GM21528 (cell line): ENCODE data around the gene PPP1R12C.

Source experiments
- ATAC-seq: cut with Tn5 transposase; IDR thresholded peaks from one replicate; pipeline ENCODE4 v1.9.1; 2021; ENCODE audit warnings: mild to moderate bottlenecking, moderate library complexity; ENCODE audit not compliant: unreplicated experiment, low FRiP score

Gene PPP1R12C

DNA sequence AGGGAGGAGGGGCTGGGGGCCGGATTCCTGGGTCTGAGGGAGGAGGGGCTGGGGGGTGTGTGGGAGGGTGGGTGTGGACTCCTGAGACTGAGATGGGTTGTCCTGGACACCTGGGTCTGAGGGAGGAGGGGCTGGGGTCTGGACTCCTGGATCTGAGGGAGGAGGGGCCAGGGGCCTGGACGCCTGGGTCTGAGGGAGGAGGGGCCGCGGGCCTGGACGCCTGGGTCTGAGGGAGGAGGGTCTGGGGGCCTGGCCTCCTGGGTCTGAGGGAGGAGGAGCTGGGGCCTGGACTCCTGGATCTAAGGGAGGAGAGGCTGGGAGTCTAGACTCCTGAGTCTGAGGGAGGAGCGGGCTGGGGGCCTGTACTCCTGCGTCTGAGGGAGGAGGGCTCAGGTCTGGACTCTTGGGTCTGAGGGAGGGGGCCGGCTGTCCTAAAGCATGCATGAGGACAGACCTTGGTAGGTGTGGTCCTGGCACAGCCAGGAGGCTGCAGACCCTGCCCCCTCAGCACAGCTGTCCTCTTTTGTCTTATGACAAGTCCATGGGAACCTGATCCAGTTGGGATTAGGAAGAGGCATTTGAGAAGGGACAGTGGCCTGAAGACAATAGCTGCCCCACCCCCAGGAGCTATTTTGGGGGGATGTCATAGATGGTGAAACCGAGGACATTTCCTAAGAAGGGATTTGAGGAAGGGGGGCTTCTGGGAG is 30.3 kb upstream of the PPP1R12C start:
- ATAC-seq = no peak

DNA sequence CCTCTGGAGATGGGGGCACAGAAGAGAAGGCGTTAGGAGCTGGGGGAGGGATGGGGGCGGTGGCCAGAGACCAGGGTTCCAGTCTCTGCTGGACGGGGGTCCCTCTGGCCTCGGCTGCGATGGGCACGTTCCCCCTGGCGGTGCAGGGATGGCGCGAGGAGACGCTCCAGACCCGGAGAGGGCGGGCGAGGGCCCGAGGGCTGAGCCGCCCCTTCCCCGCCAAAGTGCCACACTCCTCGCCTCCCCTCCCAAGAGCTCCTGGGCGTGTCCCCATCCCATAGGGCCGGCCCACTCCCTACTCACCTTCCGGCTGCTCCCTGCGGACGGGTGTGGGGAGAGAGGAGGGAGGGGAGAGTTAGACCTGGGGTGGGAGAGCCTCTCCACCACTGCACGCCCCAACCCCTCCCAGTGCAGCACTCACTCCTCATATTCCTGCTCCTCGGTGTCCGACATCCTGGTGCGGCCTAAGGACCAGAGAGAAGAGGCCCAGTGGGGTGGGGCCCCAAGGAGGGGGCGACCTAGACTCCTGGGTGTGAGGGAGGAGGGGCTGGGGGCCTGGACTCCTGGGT is 29.4 kb upstream of the PPP1R12C start:
- ATAC-seq = no peak

DNA sequence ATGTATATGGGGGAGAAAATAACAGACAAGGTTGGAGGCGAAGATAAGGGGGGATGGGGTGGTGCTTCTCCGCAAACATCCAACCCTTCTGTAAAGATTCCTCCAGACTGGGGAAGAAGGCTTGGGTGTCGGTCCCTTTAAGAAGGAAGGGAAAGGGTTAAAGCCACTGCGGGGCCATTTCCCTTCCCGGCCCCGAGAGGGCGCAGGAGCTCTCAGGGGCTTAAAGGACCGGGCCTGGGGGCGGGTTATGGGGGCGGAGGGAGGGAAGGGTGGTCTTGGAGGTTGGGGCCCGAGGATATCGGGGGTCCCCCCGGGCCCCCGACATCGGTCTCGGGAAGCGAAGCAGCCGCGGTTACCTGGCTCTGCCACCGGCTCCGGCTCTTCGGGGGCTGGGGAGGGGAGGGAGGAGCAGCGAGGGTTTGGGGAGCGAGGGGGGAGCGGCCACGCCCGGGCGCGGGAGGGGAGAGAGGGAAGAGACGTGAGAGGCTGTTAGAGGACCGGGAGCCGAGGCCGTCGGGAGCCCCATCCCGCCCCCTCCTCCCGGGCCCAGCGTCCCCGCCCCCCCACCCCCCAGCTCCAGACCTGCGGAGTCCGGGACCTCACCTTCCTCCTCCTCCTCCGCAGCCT is 28.8 kb upstream of the PPP1R12C start:
- ATAC-seq = no peak

DNA sequence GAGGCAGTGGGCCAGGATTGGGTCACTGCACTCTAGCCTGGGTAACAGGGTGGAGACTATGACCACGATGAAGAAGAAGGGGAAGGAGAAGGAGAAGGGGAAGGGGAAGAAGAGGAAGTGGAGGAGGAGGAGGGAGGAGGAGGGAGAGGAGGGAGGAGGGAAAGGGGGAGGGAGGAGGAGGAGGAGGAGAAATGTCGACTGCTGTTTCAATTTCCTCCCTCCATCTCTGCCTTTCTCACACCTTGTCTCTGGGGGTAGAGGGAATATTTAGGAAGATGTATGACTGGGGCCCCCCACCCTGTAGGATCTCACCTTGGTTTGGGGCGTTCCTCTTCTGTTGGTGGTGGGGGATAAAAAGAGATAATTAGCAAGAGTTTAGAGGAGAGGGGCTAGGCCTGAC is 27.8 kb upstream of the PPP1R12C start:
- no peak for ATAC-seq

DNA sequence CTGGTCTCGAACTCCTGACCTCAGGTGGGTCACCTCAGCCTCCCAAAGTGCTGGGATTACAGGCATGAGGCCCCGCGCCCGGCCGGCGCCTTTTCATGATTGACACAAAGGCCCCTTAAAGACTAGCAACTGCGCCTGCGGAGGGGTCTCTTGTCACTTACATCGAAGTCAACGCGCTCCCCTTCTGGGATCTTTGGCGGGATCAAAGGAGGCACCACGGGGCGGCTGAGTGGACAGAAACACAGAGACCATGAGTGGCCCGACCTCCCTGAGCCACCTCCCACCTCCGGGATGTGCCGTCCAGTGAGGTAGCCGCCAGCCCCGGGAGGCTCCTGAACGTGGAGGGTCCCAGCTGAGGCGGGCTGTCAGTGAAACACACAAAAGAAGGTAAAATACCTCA is 24.3 kb upstream of the PPP1R12C start:
- ATAC-seq = no peak

DNA sequence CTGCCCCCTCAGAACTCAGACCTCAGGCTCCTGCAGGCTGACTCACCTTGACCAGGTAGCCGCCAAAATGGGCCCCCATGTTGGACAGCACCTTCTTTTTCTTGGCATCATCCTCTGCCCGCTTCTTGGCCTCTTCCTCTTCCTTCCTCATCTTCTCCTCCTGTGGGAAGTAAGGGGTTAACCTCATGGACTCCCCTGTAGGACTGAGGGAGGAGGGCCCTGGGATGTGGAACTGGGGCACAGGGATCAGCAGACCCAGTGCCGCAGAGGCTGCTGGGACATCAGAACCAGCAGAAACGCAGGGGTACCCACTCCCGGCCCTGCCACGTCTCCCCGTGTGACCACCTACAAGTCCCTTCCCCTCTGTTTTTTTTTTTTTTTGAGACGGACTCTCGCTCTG is 20.5 kb upstream of the PPP1R12C start:
- no peak for ATAC-seq

DNA sequence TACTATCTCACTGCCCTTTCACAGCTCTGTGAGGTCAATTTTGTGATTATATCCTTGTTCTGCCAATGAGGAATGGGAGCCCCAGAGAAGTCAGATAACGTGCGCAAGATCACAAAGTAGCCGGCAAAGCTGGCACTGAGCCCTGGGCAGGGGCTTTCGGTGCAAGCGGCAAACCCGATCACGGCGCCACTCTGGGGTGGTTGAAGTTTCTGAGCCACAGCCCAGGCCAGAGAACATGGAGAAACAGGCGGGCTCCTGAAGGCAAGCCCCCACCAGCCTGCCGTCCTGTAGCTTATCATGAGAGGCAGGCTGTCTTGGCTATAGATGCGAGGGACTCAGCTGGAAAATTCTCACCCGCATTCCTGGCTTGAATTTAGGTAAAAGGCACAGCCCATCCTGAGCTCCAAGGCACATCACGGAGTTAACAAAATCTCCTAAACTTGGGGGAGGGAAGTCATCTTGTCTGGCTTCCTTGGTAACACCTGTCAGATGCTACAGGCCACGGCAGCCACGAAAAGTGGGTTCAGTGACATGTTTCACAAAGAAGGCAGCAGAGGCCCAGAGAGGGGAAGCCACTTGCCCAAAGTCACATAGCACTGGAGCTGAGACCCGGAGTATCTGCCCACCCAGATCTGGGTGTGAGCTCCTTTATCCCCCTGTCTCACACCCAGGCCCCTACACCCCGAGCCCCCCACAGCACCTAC is 19.1 kb upstream of the PPP1R12C start:
- no peak for ATAC-seq

DNA sequence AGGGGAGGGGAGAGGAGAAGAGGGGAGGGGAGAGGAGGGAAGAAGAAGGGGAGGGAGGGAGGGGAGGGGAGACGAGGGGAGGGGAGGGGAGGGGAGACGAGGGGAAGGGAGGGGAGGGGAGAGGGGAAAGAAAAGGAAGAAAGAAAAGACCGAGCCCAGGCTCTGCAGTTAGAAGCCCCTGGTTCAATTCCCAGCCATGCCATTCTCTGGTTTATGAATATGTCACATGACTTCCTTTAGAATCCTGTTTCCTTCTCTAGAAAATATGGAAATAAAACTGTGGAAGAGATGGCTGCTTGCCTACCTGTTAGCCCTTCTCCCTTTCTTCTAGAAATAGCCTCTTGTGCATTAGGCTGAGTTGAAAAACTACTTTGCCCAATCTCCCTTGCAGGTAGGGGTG is 17.3 kb upstream of the PPP1R12C start:
- ATAC-seq = no peak

DNA sequence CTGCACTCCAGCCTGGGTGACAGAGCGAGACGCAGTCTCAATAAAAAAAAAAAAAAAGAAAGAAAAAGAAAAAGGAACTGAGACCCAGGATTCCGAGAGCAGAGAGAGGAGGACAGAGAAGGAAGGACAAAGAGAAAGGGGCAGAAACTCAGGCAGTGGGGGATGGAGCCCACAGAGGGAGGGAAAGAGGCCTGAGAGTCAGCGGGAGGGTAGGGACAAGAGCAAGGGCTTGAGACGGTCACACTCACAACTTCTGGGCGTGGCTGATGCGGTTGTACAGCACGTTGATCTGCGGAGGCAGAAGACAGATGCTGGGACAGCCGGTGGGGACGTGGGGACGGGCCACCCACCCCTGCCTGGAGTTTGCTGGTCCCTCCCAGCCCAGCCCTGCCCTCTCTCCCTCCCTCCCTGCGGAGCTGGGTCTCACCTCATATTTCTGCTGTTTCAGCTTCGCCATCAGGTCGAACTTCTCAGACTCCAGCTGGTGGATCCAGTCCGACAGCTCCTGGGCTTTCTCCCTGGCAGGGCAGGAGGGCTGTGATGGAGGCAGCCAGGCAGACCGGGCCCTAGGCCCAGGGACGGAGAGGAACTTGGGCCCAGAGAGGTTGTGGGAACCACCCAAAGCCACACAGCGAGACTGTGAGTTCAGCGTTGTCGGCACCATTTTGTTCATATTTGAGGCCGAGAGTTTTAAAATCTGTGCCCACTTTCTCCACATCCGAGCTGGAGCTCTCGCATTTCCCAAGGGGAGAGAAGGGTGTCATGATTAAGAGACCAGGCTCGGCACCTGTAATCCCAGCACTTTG is 16.4 kb upstream of the PPP1R12C start:
- ATAC-seq = no peak

DNA sequence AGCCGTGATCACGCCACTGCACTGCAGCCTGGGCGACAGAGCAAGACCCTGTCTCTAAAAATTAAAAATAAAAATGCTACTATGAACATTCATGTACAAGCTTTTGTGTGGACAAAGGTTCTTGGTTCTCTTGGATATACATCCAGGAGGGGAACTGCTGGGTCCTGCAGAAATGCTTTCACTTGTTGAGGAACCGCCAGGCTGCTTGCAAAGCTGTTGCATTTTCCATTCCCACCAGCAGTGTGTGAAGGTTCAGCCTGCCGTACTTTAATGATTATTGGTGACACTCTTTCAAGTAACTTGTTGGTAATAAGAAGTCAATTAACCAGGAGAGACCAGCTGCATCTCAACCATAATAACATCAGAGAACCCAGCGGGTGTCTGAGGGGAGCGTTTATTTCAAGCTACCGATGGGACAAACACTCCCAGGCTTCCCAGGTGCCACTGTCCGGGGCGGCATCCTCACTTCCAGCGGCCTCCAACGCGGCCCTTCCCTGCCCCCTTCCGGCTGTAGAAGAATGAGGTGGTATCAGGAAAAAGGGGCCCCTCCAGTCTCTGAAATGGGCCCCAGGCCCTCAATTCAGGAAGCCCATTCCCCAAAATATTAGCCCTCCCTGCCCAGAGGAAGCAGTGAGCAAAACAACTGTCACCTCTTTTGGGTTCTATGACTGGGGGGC is 15.2 kb upstream of the PPP1R12C start:
- no peak for ATAC-seq

DNA sequence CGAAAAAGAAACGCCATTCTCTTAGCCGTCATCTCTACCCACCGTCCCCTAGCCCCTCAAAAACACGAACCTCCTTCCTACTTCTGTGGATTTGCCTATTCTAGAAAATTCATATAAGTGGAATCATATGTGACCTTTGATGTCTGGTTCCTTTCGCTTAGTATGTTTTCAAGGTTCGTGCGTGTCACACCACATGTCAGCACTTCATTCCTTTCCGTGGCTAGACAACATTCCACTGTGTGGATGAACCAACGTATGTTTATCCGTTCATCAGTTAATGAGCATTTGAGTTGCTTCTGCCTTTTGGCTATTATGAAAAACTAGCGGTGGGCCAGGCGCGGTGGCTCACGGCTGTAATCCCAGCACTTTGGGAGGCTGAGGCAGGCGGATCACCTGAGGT is 14.0 kb upstream of the PPP1R12C start:
- no peak for ATAC-seq

DNA sequence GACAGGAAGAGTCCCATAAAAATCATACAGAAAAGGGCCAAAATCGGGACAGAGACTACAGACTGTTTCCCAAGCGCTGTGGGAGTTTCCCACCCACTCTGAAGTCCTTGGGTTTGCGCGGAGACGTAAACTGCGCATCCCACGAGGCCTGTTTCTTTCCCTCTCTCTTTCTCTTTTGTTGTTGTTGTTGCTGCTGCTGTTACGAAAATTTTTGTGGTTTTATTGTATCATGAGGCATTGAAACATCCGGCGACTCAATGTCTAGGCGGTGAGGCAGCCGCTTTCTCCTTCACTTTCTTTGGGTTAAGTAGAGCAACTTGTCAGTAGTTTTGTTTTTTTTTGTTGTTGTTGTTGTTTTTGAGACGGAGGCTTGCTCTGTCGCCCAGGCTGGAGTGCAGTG is 1.6 kb upstream of the PPP1R12C start:
- ATAC-seq = no peak

DNA sequence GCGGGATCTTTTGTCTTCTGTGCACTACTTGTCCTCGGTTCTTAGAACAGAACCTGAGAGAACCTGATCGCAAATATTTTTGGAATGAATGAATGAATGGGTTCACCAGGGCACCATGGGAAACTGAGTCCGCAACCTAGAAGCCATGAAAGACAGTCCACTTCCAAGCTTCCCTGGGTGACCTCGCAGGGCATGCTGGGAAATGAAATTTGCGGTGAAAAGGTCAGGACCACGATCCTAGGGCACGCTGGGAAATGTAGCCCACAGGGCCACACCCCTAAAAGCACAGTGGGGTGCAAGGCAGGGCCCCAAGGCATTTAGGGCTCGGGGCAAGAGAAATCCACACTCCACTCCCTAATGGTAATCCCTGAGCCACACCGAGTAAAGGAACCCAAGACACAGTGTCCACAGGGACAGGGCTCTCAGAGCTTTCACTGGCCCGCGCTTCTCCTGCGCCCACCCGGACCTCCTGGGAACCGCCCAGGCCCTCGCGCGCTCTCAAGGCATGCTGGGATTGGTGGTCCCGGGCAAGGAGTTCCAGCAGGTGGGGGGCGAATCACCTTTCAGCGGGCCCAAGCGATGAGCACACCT is 1.1 kb upstream of the PPP1R12C start:
- no peak for ATAC-seq

DNA sequence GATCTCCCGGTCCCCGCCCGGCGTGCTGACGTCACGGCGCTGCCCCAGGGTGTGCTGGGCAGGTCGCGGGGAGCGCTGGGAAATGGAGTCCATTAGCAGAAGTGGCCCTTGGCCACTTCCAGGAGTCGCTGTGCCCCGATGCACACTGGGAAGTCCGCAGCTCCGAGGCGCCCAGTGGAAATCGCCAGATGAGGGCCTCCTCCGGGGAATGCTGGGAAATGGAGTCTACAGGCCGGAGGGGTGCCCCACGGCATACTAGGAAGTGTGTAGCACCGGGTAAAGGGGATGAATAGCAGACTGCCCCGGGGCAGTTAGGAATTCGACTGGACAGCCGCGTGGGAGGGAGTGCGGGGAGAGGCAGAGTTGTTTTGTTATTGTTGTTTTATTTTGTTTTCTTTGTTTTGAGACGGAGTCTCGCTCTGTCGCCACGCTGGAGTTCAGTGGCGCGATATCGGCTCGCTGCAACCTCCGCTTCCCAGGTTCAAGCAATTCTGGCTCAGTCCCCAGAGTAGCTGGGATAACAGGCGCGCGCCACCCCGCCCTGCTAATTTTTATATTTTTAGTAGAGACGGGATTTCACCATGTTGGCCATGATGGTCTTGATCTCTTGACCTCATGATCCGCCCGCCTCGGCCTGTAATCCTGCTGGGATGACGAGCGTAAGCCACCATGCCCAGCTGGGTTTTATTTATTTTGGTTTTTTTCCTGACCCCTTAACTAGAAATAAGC is 390 bp upstream of the PPP1R12C start:
- ATAC-seq = peak; percentile 77

DNA sequence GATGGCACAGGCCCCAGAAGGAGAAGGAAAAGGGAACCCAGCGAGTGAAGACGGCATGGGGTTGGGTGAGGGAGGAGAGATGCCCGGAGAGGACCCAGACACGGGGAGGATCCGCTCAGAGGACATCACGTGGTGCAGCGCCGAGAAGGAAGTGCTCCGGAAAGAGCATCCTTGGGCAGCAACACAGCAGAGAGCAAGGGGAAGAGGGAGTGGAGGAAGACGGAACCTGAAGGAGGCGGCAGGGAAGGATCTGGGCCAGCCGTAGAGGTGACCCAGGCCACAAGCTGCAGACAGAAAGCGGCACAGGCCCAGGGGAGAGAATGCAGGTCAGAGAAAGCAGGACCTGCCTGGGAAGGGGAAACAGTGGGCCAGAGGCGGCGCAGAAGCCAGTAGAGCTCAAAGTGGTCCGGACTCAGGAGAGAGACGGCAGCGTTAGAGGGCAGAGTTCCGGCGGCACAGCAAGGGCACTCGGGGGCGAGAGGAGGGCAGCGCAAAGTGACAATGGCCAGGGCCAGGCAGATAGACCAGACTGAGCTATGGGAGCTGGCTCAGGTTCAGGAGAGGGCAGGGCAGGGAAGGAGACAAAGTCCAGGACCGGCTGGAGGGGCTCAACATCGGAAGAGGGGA is 1.1 kb downstream of the PPP1R12C start:
- ATAC-seq = no peak

DNA sequence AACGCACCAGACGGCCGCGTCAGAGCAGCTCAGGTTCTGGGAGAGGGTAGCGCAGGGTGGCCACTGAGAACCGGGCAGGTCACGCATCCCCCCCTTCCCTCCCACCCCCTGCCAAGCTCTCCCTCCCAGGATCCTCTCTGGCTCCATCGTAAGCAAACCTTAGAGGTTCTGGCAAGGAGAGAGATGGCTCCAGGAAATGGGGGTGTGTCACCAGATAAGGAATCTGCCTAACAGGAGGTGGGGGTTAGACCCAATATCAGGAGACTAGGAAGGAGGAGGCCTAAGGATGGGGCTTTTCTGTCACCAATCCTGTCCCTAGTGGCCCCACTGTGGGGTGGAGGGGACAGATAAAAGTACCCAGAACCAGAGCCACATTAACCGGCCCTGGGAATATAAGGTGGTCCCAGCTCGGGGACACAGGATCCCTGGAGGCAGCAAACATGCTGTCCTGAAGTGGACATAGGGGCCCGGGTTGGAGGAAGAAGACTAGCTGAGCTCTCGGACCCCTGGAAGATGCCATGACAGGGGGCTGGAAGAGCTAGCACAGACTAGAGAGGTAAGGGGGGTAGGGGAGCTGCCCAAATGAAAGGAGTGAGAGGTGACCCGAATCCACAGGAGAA is 1.9 kb downstream of the PPP1R12C start:
- no peak for ATAC-seq

DNA sequence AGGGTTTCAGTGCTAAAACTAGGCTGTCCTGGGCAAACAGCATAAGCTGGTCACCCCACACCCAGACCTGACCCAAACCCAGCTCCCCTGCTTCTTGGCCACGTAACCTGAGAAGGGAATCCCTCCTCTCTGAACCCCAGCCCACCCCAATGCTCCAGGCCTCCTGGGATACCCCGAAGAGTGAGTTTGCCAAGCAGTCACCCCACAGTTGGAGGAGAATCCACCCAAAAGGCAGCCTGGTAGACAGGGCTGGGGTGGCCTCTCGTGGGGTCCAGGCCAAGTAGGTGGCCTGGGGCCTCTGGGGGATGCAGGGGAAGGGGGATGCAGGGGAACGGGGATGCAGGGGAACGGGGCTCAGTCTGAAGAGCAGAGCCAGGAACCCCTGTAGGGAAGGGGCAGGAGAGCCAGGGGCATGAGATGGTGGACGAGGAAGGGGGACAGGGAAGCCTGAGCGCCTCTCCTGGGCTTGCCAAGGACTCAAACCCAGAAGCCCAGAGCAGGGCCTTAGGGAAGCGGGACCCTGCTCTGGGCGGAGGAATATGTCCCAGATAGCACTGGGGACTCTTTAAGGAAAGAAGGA is 2.8 kb downstream of the PPP1R12C start:
- no peak for ATAC-seq

DNA sequence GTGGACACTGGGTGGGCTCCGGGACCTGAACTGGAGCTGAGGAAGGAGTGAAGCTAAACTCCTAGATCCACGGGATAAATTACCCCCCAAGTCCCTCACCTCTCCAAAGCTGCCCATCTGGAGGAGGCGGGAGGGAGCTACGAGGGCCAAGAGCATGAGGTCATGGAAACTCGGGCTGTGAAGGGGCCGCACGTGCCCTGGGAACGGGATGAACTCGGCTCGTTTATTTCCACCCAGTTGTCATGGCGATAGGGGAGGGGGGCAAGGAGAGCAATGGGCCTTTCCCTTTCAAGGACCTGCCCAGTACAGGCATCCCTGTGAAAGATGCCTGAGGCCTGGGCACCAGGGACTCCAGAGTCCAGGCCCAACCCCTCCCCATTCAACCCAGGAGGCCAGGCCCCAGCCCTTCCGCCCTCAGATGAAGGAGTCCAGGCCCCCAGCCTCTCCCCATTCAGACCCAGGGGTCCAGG is 3.8 kb downstream of the PPP1R12C start:
- no peak for ATAC-seq
